ENCODE measurements around the gene UNC5C.
"Not testable (repeated sequence)": the region's sequence is repeated elsewhere in the genome, so short reads cannot be mapped to it uniquely, and the experiment has no call there.

UNC5C gene

GRCh38 chr4:95204267-95204844 lies 344.4 kb downstream of the UNC5C start:
- no peak for DNase-seq

GRCh38 chr4:95198961-95199360 lies 349.8 kb downstream of the UNC5C start:
- DNase-seq, result no peak

GRCh38 chr4:95197353-95197752 lies 351.4 kb downstream of the UNC5C start:
- no peak for DNase-seq

- no peak for DNase-seq
Observed at GRCh38 chr4:95193391-95194224, 355.2 kb downstream of the UNC5C start.

GRCh38 chr4:95191537-95191936 lies 357.2 kb downstream of the UNC5C start:
- no peak for DNase-seq

- DNase-seq, result no peak
Observed at GRCh38 chr4:95190751-95191436, 357.9 kb downstream of the UNC5C start.

GRCh38 chr4:95188701-95189370 lies 359.9 kb downstream of the UNC5C start:
- no peak for DNase-seq

GRCh38 chr4:95186666-95187065 lies 362.1 kb downstream of the UNC5C start:
- no peak for DNase-seq

GRCh38 chr4:95183656-95184408 lies 364.9 kb downstream of the UNC5C start:
- DNase-seq, result no peak

GRCh38 chr4:95181996-95182306 lies 366.8 kb downstream of the UNC5C start:
- no peak for DNase-seq

- peak in 1 of 2 donors; percentile 4 for DNase-seq
Observed at GRCh38 chr4:95181243-95181995, 367.4 kb downstream of the UNC5C start.

GRCh38 chr4:95180531-95181242 lies 368.1 kb downstream of the UNC5C start:
- no peak for DNase-seq

- no peak for DNase-seq
Observed at GRCh38 chr4:95178938-95179337, 369.8 kb downstream of the UNC5C start.

- not testable (repeated sequence) for DNase-seq
Observed at GRCh38 chr4:95171377-95171776, 377.4 kb downstream of the UNC5C start.

GRCh38 chr4:95170176-95170575 lies 378.6 kb downstream of the UNC5C start:
- DNase-seq, result no peak

- DNase-seq, result no peak
Observed at GRCh38 chr4:95167805-95168204, 381.0 kb downstream of the UNC5C start.

GRCh38 chr4:95165926-95166524 lies 382.7 kb downstream of the UNC5C start:
- DNase-seq, result peak; percentile 13 to 20

GRCh38 chr4:95162867-95163266 lies 385.9 kb downstream of the UNC5C start:
- no peak for DNase-seq

- no peak for DNase-seq
Observed at GRCh38 chr4:95161781-95162469, 386.8 kb downstream of the UNC5C start.

GRCh38 chr4:95159384-95159783 lies 389.4 kb downstream of the UNC5C start:
- DNase-seq, result no peak

All from activated CD4-positive, alpha-beta T cell treated with anti-CD3 and anti-CD28 coated beads for 4 hours (primary cell).